Fibroblast of villous mesenchyme (primary cell): ENCODE results near the gene SPINK8. TPM values are rescaled to one million over a fixed set of nuclear protein-coding genes. Genes with fewer than 3 reads are reported as not detected.
"Not testable (repeated sequence)": the region's sequence is repeated elsewhere in the genome, so short reads cannot be mapped to it uniquely, and the experiment has no call there.

ENCODE experiments used
- DNase-seq: peaks from one replicate; pipeline ENCODE4 v3.0.0-alpha.2; 2010; ENCODE audit warnings: low read depth
- H3K4me3 ChIP-seq: 2 replicates; pipeline ENCODE4 v1.5.1; 2011; ENCODE audit warnings: low read depth, mild to moderate bottlenecking, low read length
- total RNA-seq: library from RNA; depleted of rRNA; stranded (reverse); fragments of >200 nt; gene quantifications from 2 replicates; pipeline ENCODE4 v1.2.3, GENCODE V29; 2012
- TF ChIP-seq, protein P1 (sequence below): IDR thresholded peaks from 2 replicates; pipeline ENCODE4 v1.5.1; 2012; ENCODE audit warnings: low read depth, mild to moderate bottlenecking, low read length; ENCODE audit not compliant: insufficient read depth

The SPINK8 gene
- total RNA-seq, result not detected in 2 replicates

DNA sequence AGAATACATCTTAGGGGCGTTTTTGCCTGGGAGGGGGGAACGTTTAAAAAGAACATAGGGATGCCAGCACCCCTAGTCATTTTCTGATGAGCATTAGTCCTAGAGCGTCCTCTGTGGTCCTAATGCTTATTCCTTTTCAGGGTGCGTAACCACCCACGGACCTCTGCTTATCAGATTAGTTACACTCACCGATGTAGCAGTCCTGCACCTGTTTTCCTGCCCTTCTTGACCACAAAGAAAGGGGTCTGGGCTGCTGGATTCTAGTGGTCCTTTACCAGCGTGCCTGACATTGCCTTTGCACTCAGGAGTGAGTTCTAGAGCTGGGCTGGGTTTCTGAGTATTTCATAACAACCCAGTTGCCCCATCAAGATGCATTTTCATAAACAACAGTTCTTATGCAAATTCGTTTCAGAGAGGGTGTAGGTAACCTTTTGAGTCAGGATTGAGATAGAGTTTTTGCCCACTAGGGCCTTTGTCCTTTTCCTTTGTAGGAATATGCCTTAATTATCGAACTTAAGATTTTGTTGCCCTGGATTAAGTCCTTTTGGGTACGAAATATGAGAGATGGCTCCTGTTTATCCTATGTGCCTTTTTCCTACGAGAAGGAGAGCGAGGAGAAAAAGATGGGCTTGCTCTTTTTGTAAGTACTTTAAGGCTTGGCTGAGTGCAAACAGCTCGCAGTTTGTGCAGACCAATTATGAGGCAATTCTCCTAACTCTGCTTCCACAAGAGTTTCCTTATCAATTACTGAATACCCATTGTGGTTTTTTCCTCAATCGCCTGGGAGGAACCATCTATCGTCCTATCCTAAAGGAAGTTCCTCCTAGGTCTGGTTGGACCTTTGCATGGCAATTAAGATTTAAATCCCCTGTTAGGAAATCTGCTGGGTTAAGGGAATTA lies at the start of gene SPINK8:
TSS of gene SPINK8 (minus strand) at position 316 of the 900 bp plus-strand sequence. CDS start 5,320 bp downstream, outside the sequence.
- DNase-seq, H3K4me3 ChIP-seq: not testable (repeated sequence)

DNA sequence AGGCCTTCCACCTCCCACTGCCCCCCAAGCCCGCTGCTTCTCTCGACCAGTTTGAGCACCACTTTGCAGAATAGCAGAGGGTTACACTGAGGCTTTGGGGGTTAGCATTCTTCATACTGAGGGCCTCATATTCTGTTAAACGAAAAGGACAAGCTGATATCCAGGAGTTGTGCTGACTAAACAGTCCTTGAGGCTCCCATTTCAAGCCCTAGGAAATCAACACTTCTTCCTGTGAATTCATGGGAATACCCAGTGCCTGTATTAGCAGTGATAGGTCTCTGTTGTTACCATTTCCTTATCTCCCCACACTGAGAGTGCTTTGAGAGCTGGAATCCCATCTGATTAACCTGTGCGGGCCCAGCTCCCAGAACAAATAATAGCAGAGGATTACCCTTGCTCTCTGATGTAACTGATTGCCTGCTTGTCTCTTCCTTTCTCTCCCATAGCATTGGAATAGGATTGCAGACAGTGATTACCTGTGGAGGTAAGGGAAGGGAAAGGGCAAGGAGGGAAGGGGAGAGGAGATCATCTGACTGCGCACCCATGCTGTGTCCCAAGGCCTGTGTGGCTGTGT lies 39.5 kb upstream of the SPINK8 start:
- H3K4me3 ChIP-seq, result no peak overlapping the region
- TF ChIP-seq, protein P1, sequence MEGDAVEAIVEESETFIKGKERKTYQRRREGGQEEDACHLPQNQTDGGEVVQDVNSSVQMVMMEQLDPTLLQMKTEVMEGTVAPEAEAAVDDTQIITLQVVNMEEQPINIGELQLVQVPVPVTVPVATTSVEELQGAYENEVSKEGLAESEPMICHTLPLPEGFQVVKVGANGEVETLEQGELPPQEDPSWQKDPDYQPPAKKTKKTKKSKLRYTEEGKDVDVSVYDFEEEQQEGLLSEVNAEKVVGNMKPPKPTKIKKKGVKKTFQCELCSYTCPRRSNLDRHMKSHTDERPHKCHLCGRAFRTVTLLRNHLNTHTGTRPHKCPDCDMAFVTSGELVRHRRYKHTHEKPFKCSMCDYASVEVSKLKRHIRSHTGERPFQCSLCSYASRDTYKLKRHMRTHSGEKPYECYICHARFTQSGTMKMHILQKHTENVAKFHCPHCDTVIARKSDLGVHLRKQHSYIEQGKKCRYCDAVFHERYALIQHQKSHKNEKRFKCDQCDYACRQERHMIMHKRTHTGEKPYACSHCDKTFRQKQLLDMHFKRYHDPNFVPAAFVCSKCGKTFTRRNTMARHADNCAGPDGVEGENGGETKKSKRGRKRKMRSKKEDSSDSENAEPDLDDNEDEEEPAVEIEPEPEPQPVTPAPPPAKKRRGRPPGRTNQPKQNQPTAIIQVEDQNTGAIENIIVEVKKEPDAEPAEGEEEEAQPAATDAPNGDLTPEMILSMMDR, result no peak
- DNase-seq, result no peak

DNA sequence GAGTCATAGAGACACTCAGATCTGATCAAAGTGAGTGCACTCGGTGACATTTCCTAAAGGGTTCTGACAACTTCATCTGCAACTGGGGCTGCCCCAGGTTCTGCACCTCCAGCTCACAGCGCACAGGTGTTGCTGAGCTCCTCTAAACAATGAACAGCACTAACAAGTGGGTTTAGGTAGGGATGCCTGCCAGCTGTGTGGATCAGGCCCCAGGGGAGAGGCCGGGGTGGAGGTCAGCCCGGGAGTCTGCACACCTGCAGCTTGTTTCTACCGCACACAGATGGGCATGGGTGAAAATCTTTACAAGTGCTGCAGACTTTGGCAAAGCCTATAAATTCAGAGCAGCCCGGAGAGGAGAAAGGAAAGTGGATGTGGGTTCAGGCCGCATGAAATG lies 38.9 kb upstream of the SPINK8 start:
- TF ChIP-seq, protein P1, result no peak
- no peak overlapping the region for H3K4me3 ChIP-seq
- no peak for DNase-seq

DNA sequence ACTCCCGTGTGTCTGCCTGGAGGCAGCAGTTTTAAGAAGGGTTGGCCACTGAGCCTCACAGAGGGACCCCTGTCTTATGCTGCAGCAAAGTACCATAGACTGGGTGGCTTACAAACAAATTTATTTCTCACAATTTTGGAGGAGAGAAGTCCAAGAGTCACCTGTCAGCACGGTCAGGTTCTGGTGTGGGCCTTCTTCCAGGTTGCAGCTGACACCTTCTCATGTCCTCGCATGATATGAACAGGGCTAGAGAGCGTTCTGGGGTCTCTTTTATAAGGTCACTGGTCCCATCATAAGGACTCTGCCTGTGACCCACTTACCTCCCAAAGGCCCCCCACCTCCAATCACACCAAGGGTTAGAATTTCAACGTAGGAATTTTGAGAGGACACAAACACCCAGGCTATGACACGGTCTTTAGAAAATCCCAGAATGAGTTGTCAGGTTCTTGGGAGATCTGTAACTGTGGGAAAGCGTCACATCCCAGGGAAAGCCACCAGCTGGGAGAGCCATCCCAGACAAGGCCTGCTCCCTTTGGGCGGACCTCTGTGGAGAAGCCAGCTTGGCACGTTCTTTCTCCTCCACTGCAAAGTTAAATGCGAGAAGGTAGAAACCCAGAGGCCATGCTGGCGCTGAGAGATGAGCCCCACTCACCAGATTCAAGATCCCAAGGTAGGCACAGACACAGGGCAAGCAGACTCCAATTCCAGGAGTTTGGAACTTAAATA lies 38.4 kb upstream of the SPINK8 start, which contains the start of gene FBXW12:
TSS of gene FBXW12 (plus strand) at position 569 of the 726 bp plus-strand sequence. CDS start 549 bp downstream, outside the sequence.
- TF ChIP-seq, protein P1, result no peak
- no peak for DNase-seq
- no peak within 1 kb of the TSS for H3K4me3 ChIP-seq

DNA sequence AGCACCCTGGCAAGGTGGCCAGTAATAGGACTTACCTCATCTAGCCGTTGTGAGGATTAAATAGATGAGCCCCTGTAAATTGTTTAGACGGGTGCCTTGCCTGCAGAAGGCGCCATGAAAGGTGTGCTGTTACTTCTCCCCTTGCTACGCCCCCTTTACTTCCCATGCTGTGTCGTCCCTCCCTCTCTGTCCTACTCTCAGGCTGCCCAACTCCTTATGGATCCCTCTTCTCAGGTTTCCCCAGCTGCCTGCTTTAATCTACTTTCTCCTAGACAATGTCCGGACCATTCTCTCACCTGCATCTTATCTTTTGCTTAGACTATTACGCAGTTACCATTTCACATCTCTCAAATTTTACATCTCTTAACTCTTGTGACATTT lies 36.9 kb upstream of the SPINK8 start:
- DNase-seq, result no peak
- H3K4me3 ChIP-seq, result no peak overlapping the region
- TF ChIP-seq, protein P1, result no peak

DNA sequence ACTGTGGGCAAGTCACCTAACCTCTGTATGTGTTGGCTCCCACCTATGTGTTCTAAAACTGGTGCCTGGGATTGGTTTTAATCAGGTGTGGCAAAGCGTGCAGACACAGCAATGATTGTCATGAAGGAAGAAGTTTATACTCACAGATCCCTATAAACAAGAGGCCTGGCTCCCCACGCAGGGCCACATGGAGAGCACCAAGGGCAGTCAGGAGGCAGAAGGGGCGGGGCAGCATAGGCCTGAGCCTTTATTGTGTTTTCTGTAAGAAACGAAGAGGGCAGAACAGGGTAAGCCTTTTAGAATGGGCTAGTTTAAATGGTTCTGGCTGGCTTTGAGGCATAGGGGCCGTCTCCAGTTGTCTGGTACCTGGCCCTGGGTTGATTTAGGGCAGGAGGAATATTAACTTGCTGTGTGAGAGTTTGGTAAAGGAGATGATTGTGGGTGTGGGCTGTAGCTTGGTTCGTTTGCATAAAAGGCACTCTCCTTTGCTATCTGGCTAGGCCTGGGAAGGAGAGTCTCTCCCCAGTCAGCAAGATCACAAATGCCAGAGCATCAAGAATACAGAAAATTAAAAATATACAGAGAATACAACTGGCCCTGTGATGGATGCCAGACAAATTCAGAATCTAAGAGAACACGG lies 36.4 kb upstream of the SPINK8 start:
- DNase-seq, result no peak
- TF ChIP-seq, protein P1, result no peak
- no peak overlapping the region for H3K4me3 ChIP-seq
